Keratinocyte (primary cell): ENCODE data around the gene CTXN1.
"Not testable (repeated sequence)": the region's sequence is repeated elsewhere in the genome, so short reads cannot be mapped to it uniquely, and the experiment has no call there.

ENCODE experiments used
- EZH2 ChIP-seq: IDR thresholded peaks from one replicate; pipeline ENCODE4 v1.6.1; 2012; ENCODE audit warnings: inconsistent platforms, mild to moderate bottlenecking, low read length, moderate library complexity
- TF ChIP-seq, protein P1 (sequence below), 3 experiments: IDR thresholded peaks in 1 of 3; conservative IDR thresholded peaks in 1 of 3; optimal IDR thresholded peaks in 1 of 3; 2 replicates in 2 of 3; 3 replicates in 1 of 3; pipeline versions ENCODE3 to v1.5.1; 2011; ENCODE audit warnings: low read length in 3 of 3, mild to moderate bottlenecking in 3 of 3, moderate library complexity in 2 of 3, control low read depth in 1 of 3, inconsistent platforms in 1 of 3; ENCODE audit not compliant: insufficient read depth in 2 of 3; ENCODE audit errors: extremely low read depth in 1 of 3

DNA sequence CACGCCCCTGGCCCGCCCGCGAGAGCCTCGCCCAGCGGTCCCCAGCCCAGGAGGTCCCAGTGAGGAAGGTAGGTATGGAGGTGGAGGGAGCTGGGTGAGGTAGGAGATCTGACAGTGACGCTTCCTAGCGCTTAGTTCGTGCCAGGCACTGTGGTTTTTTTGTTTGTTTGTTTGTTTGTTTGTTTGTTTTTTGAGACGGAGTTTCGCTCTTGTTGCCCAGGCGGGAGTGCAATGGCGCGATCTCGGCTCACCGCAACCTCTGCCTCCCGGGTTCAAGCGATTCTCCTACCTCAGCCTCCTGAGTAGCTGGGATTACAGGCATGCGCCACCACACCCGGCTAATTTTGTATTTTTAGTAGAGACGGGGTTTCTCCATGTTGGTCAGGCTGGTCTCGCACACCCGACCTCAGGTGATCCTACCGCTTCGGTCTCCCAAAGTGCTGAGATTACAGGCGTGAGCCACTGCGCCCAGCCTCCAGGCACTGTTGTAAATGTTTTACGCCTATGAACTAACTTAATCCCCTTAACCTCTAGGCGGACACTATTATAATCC lies 7.8 kb downstream of the CTXN1 start:
- TF ChIP-seq, protein P1, sequence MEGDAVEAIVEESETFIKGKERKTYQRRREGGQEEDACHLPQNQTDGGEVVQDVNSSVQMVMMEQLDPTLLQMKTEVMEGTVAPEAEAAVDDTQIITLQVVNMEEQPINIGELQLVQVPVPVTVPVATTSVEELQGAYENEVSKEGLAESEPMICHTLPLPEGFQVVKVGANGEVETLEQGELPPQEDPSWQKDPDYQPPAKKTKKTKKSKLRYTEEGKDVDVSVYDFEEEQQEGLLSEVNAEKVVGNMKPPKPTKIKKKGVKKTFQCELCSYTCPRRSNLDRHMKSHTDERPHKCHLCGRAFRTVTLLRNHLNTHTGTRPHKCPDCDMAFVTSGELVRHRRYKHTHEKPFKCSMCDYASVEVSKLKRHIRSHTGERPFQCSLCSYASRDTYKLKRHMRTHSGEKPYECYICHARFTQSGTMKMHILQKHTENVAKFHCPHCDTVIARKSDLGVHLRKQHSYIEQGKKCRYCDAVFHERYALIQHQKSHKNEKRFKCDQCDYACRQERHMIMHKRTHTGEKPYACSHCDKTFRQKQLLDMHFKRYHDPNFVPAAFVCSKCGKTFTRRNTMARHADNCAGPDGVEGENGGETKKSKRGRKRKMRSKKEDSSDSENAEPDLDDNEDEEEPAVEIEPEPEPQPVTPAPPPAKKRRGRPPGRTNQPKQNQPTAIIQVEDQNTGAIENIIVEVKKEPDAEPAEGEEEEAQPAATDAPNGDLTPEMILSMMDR (optimal IDR thresholded peaks at IDR 0.05 in 1 of 3, IDR thresholded peaks at IDR 0.05 in 1 of 3, conservative IDR thresholded peaks at IDR 0.05 in 1 of 3; ENCODE audit: extremely low read depth in 1 of 3, insufficient read depth in 2 of 3, low read length in 3 of 3) = not testable (repeated sequence)
- TF ChIP-seq EZH2 = not testable (repeated sequence)
